ENCODE measurements around the gene C3.
"Not testable (repeated sequence)": the region's sequence is repeated elsewhere in the genome, so short reads cannot be mapped to it uniquely, and the experiment has no call there.

The C3 gene

DNA sequence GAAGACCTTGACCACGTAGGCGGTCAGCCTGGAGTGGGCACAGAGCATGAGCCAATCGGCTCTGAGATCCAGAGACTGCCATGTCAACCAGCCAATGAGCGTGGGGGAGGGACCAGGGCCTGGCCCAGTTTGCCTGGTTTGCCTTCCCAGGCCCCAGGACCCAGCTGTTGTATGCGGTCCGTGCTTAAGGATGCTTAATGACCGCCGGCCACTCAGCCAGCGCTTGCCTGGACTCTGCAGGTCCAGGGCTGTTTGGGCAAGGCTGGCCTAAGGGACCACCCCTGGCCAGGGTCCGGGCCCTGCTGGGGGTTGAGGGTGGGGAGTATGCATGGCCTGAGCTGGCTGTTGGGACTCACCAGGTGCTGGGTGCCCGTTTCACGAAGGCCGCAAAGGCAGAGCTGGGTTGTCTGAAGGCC lies 27.4 kb downstream of the C3 start:
- no peak for DNase-seq

DNA sequence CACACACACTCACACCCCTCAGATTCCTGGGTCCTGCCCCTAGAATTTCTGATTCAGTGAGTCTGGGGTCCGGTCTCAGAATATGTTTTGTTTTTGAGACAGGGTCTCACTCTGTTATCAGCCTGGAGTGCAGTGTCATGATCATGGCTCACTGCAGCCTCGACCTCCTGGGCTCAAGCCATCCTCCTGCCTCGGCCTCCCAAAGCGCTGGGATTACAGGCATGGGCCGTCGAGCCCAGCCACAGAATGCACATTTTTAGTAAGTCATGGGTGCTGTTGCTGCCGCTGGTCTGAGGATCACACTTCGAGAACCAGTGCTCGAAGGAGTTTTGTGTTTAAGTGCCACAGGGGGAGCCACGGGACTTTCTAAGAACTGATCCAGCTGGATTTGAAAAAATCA lies 28.4 kb downstream of the C3 start:
- no peak for DNase-seq

DNA sequence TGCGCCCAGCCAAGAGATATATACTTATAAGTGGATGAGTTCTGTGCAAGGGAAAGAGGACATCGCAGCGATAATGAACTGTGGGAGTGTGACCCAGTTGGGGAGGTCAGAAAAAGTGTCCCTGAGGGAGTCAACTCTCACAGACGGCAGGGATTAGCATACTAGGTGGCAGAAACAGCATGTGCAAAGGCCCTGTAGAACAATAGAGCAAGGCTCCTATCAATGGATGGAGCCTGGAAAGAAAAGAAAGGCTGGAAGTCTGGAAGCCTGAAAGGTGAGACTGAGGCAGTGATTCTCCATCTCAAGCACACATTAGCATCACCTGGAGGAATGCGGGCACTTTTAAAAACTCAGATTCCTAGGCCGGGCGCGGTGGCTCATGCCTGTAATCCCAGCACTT lies 29.1 kb downstream of the C3 start:
- DNase-seq: no peak

DNA sequence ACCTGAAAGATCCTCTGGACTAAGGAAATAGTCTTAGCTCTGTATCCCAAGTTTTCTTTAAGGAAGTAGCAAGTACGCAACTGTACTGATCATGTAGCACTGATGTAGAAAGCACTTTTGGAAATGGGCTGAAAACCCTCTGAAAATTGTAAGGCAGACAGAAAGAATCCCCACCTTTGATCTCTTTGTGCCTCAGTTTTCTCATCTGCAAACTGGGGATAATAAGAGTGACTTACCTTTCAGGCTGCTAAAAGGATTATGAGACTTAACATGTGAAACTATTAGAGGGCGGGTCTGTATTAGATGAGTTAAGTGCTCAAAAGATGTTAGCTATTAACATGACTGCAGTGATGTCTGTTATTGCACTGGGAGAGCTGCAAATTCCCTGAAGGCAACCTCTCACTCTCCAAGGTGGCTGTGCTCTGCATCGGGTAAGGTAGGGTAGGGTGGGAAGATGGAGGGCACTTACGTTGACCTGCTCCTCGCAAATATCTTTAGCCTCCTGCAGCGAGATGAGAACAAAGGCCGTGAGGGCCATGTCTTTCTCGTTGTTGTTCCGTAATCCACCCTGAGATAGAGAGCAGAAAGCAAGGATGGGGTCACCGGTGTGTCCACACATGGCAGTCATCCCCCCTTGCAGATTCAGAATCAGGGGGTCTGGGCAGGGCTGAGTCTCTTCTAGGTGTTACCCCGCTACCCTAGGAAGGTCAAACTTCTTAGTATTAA lies 30.1 kb downstream of the C3 start:
- no peak for DNase-seq

DNA sequence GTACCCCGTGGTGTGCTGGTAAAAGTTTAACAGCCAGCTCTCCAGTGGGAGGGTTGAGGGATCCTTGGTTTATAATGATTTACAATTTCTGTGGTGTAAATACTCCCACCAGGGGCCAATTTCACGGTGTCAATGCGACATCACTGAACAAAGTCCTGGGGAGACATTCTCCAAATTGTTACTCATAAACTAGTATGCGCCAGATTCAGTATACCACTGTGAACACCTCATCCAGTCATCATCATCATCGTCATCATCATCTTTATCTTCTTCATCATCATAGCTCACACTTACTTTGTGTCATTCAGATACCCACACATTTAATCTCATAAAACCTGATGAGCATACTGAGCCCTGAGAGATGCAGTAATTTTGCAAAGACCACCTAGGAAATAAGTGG lies 33.3 kb downstream of the C3 start:
- no peak for DNase-seq

DNA sequence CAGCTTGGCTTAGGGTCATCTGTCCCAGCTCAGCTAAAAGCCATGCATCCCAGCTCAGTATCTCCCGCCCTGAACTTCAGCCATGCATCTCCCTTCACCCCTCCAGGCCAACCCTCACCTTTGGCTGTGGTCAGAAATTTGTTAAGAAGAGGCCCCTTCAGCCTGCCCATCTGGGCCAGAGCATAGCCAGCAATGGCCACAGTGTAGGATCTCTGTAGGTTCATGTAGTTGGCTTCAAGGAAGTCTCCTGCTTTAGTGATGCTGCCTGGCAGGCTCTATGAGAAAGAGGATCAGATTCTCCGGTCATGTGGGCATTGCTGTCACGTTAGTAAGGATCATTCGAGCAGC lies 33.8 kb downstream of the C3 start:
- no peak for DNase-seq

DNA sequence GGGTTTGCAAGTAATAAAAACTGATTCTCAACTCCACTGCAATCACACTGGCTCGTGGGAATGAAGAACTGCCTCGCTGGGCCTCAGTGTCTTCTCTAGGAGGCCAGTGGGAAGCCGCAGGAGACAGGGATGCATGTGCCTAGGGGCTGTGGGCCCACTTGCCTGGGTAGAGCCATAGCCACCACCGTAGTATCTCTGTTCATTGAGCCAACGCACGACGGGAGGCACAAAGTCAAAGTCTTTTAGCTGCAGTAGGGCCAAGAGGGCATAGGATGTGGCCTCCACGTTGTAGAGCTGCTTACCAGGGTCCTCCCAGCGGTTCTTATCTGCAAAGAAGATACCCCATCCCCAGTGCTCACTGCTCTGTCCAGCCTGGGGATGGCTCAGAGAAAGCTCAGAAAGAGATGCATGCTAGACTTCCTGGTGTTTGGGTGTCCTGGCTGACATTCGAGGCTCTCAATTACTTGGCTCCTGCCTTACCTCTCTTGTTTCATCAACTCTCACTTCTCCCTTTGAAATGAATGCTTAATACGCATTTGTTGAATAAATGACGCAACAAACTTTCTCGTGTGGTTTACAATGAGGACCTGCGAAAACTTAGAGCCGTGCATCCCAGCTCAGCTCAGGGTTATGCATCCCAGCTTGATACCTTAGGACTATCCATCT lies 34.4 kb downstream of the C3 start:
- DNase-seq: no peak

DNA sequence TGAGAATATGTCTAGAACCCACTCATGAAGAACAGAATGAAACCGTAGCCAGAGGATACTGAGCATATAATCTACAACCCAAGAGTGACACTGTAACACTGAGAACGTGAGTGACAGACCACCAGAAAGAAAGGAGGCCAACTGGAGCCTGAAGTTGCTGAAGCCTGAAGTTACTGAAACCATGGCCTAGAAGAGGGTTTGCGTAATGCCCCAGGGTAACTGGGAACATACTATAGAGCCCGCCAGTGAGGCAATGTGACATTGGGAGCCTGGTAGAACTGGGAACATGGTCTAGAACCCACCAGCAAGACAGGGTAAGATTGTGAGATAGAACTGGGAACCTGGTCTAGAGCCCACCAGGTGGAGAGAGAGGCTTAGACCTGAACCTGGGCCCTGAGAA lies 35.0 kb downstream of the C3 start:
- DNase-seq: no peak

DNA sequence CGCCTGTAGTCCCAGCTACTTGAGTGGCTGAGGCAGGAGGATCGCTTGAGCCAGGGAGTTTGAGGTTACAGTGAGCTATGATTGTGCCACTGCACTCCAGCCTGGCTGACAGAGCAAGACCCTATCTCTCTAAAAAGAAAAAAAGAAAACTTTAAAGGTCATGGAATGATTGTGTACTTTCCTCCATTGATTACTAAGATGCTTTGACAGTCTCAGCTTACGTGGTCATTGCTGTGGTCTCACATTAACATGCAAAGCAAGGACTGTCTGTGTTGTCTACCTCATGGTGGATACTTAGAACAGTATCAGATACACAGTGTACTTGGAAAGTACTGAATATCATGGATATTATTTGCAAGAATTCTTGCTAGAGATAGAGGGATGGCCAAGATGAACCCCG lies 36.5 kb downstream of the C3 start:
- no peak for DNase-seq

DNA sequence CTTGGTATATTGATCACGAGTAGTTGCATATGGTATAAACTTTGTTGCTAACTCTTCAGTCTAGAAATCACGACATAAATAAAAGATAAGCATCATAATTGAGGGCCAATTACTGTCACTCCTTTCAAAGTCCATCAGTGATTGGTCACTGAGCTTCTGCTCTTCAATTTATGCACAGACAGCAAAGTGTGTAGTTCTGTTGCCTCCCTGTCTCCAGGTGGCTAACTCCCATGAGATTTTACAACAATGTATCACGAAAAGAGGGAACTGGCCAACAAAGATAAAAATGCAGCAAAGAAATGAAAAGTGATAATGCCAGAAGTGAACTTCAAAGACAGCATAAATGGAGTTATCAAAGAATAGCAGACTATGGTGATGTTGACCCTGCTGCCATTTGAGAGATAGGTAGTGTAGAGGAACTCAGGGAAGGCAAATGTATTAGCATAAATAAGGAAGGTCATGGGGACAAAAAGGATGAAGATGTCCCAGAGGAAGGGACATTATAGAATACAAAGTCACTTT lies 37.8 kb downstream of the C3 start:
- no peak for DNase-seq

DNA sequence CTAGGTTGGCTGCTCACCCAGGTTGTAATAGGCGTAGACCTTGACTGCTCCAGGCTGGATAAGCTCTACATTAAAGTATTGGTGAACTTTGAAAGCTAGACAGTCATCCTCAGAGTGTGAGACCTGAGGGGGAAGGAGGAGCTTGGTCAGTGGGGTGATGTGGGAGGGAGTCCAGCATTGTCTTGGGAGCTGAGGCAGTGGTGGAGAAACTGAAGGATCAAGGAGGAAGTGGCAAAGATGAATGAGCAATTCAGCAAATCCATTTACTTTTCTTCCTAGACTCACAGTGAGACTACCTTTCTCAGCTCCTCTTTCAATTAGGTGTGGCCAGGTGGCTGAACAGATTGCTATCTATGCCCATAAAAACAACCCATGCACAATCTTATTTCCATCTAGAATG lies 40.3 kb downstream of the C3 start:
- no peak for DNase-seq

DNA sequence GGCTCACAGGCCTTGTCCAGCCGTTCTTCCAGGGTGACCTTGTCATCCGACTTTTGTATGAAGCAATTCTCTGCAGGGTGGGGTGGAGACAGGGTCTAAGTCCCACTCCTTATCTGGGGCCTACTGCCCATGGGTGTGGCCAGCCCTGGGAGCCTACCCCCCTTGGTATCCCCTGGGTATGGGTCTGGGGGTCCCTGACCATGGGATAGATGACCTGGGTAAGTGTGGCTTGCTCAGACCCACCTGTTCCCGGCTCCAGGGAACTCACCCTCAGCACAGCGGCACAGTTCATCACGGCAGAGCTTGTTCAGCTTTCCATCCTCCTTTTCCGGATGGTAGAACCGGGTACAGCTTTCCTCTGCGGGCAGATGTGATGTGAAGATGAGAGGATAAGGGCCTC lies 41.3 kb downstream of the C3 start:
- DNase-seq: no peak

DNA sequence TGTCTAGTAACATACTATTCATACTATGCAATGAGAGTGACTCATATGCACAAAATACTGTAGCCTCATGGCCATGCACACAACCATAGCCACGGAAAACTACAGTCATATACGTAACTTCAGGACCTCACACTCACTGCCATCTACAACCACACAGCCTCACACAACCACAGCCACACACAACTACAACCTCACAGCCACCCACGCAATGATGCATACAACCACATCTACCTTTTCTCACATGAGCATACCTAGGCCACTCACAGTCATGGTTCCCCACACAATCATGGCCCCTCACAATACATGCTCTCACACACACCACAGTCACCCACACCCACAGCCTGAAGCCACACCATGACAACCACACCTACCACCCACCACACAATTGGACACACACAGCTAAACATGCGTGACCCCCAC lies 41.8 kb downstream of the C3 start:
- no peak for DNase-seq

DNA sequence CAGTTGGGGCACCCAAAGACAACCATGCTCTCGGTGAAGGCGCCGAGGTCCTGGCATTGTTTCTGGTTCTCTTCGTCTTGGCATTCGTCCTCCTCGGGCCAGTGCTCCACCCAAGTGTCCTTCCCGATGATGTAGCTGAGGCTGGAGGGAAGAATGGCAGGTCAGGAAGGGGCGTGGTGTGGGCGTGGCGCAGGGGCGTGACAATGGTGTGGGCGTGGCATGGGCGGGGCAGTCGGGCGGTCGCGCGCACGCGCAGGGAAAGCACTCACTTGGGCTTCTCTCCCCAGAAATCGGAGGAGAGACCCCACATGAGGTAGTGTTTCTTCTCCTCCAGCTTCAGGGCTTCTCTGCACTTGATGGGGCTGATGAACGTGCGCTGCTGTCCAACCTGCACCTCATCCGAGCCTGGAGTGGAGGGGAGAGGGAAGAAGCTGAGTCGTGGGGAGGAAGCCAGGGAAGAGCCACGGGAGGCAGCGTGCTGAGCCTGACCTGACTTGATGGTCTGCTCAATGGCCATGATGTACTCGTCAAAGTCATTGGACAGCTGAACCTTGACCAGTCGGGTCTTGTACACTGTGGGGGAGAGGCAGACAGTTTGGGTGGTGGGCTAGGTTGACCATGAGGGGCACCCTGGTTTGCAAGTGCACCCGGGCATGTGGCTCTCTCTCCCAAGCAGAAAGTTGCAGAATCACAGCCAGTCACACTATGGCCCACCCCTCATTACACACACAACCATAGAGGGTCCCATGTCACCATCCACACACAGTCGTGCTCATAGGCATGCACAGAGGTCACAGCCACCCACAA lies 42.4 kb downstream of the C3 start:
- DNase-seq: no peak

DNA sequence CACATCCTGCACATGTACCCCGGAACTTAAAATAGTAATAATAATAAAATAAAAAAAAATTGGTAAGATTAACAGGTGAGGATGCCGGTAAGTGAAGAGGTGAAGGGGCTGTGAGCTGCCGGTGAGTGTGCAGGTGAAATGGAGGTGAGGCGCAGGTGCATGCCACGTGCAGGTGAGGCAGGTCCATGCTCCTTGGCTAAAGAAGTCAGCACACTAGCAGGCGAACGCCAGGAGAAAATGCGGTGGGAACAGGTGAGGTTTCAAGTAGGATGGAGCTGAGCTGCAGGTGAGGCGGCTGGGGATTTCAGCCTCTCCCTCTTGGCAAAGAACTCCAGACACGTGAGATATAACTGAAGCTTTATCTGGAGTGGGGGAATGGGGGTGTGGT lies 43.0 kb downstream of the C3 start:
- DNase-seq: no peak

DNA sequence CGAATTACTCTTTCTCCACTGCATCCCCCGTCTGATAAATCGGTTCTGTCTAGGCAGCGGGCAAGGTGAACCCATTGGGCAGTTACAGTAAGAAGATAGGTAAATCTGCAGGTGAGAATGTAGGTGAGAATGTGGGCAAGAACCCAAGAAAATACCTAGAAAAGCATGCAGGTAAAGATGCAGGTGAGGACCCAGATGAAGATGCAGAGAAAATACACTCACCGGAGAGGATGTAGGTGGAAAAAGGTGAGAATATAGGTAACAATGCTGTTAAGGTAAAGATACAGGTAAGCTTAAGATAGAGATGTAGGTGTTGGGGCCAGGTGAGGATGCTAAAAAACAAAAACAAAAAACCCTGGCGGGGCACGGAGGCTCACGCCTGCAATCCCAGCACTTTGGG lies 44.2 kb downstream of the C3 start:
- DNase-seq: no peak

DNA sequence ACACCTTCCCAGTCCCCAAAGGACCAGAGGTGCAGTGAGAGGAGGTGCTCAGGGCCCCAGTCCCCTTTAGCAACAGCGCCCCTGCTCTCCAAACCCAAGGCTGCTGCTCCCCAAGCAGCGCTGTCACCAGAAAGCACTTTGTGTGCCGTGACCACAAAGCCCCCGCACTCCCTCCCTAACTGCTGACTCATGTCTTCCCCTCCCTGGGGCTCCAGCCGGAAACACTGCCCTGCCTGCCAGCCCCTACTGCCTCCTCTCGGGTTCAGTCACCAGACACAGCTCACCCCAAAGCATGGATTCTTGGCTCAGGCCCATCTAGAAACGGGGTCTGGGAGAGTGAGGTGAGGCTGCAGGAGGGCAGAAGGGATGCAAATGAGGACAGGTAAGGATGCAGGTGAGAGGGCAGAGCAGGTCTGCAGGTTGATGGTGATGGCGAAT lies 45.6 kb downstream of the C3 start:
- peak in 12 of 58 donors; percentile 1 to 42 (median 5) for DNase-seq

DNA sequence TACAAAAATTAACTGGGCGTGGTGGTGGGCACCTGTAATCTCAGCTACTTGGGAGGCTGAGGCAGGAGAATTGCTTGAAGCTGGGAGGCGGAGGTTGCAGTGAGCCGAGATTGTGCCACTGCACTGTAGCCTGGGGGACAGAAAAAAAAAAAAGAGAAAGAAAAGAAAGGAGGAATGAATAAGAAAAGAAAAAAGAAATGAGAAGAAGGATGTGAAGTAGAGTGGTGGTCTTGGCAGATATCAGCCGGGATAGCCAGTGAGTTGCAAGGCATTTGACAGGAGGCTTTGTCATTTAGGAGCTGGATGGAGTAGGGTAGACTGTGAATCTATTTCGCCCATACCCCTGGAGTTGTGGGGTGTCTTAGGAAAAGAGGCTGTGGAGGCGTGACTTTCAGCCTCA lies 46.0 kb downstream of the C3 start:
- not testable (repeated sequence) for DNase-seq

DNA sequence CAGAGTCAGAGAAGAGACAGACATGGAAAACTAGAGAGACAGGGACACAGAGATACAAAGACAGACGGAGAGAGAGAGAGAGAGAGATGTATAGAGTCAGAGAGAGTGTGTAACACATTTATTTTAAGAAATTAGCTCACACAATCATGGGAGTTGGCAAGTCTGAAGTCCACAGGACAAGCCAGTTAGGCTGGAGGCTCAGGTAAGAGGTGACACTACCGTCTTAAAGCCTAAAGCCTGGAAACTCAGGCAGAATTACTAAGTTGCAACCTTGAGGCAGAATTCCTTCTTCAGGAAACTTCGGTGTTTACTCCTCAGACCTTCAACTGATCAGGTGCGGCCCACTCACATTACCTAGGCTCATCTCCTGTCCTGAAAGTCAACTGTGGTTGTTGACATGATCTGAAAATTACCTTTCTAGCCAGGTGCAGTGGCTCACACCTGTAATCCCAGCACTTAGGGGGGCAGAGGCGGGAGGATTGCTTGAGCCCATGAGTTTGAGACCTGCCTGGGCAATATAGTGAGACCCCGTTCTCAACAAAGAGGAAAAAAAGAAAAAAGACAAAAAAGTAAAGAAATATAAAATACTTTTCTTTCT lies 47.7 kb downstream of the C3 start:
- DNase-seq: no peak

DNA sequence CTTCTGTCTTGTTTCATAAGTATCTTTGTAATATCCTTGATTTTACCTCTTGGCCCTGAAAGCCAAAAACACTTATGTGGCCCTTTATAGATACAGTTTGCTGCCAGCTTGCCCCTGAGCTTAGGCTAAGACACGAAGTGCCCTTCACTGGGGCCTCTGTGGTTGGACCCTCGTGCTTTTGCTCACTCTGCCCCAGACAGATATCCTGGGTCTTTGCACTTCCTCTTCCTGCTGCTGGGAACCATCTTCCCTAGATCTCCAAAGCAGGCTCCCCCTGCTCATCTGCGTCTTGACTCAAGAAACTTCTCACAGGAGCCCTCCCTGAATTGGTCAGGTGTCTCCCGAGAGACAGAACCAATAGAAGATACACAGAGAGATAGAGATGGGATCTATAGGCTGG lies 48.5 kb downstream of the C3 start:
- DNase-seq: no peak

DNA sequence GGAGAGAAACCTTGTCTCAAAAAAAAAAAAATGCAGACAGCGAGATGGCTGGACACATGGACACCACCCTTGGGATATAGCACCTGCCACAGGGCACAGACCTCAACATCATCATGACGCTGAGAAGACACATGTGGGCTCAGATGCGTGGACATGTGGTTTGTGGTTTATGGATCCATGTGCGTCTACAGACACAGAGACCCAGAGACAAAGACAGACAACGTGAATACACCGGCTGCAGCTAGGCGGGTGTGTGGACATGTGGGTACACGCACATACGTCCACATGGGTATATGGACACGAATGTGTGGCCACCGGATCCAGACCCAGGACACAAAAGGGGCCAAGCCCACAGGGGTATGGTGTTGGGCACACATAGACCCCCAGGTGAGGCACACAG lies 51.8 kb downstream of the C3 start:
- no peak for DNase-seq

DNA sequence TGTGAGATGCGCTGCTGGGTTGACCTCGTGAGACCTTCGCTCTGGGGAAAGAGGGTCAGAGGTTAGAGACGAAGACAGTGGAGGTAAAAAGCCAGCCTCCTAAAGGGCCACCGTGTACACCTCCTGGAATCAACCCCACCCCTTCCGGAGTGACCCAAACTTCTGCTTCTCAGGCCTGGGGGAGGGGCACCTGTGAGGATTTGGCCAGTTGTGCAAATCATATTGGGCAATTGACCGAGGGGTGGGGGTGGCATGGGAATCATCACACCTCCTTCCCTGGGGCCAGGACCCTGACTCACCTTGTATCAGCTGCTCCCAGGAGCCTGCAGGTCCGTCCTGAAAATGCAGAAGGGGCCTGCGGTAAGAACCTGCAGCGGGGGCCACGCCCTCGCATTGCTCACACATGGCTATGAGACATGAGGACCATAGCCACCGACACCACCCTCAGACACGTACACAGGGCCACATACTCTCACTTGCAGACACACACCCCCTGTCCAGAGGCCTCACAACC lies 53.3 kb downstream of the C3 start:
- no peak for DNase-seq

Measured in anterior cingulate cortex (tissue), 58 donors.